ENCODE results near the gene FERMT1.

DNA sequence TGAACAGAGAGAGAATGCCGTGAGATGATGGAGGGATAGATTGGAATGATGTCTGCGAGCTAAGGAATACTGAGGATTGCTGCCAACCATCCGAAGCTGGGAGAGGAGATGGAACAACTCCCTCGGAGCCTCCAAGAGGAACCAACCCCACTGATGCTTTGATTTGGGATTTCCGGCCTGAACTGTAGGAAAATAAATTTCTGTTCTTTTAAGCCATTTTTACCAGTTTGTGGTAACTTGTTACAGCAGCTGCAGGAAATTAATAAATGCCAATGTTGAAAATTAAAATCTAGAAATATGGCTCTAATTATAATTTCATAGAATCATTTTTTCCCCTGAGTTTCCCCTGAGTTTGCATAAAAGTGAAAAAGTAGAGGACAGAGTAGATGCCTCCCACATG is 83.1 kb downstream of the FERMT1 start:
- TF ChIP-seq EZH2phosphoT487 (IDR thresholded peaks at IDR 0.05; ENCODE audit: insufficient read depth, low read depth) (no peak), EZH2 (IDR thresholded peaks at IDR 0.05; ENCODE audit: insufficient read depth, poor library complexity, severe bottlenecking) (no peak)

Data from GM23248 (cell line).